GM19324 (cell line): ENCODE results near the gene APOBEC4.
"Not testable (repeated sequence)": the region's sequence is repeated elsewhere in the genome, so short reads cannot be mapped to it uniquely, and the experiment has no call there.

Experiments
- ATAC-seq: cut with Tn5 transposase; IDR thresholded peaks from one replicate; pipeline ENCODE4 v1.9.1; 2021; ENCODE audit warnings: mild to moderate bottlenecking, moderate library complexity; ENCODE audit not compliant: unreplicated experiment, low FRiP score

Gene APOBEC4

GRCh38 chr1:183635606-183636333 lies 17.3 kb downstream of the APOBEC4 start, which contains the start of gene ARPC5:
Gene ARPC5 (minus strand): TSS chr1:183635783. CDS start chr1:183635659, 124 bp downstream.
- peak; percentile 95 for ATAC-seq

- ATAC-seq = peak; percentile 16
These were observed 18.0 kb downstream of the APOBEC4 start for GRCh38 chr1:183635099-183635605.

DNA sequence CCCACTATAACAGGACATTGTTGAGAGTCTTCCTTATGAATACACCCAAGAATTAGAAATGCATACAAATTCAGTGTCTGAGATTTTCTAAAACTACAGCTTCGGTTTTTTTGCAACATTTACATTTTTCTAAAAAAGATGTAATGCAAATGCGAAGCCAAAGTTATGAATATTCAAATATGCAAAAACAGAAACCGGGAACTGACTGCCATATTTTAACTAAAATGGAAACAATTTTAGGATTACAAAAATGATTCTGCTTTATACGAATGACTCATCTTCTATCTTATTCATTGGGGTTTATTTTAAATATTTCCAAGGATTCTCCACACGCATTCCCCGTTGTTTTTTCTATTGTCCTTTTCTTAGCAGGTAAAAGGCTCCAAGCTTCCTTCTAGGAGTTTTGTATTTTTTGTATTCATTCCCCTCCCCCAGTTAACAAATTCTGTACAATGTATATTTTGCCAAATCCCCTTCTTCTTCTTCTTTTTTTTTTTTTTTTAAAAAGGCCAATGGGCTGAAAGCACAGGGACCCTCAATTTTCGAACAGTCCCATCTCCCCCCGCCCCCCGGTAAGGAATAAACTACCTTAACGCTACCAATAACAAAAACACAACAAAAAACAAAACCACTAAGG lies 18.6 kb downstream of the APOBEC4 start:
- no peak for ATAC-seq

GRCh38 chr1:183633676-183634343 lies 19.3 kb downstream of the APOBEC4 start:
- ATAC-seq = no peak

DNA sequence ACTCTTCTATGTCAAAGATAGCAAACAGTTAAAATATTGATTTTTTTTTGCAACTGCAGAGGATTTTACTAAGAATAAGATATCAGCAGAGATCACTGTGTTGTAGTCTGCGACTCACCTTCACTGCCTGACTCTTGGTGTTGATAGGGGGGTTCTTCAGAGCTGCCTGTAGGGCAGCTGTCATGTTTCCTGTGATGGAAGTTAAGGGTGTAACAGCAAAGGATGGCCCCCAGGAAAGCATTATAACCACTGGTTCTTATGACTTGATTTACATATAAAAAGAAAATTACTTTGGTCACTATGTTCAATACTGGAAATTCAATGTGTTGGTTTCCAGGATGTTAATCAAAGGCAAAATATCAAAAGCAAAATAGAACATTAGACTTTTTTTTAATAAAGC lies 20.2 kb downstream of the APOBEC4 start:
- ATAC-seq = no peak

GRCh38 chr1:183632114-183632513 lies 21.0 kb downstream of the APOBEC4 start:
- ATAC-seq = no peak

- no peak for ATAC-seq
These were observed 22.4 kb downstream of the APOBEC4 start for GRCh38 chr1:183630748-183631147.

DNA sequence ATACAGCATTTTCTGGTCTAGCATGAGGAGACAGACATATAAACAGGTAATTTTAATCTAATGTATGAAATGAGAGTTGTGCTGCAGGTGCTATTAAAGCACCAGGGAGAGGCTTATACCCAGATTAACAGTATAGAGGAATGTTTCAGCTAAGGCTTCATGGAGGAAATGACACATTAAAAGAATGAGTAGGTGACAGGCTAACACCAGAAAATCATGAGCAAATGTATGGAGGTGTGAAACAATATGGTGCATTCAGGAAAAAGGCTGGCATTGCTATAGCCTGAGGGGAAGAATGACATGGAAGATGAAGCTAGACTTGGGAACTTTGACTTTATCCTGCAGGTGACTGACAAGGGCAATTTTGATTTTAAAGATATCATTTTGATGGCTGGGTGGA lies 24.6 kb downstream of the APOBEC4 start:
- ATAC-seq = no peak

GRCh38 chr1:183626236-183626635 lies 26.9 kb downstream of the APOBEC4 start:
- not testable (repeated sequence) for ATAC-seq

DNA sequence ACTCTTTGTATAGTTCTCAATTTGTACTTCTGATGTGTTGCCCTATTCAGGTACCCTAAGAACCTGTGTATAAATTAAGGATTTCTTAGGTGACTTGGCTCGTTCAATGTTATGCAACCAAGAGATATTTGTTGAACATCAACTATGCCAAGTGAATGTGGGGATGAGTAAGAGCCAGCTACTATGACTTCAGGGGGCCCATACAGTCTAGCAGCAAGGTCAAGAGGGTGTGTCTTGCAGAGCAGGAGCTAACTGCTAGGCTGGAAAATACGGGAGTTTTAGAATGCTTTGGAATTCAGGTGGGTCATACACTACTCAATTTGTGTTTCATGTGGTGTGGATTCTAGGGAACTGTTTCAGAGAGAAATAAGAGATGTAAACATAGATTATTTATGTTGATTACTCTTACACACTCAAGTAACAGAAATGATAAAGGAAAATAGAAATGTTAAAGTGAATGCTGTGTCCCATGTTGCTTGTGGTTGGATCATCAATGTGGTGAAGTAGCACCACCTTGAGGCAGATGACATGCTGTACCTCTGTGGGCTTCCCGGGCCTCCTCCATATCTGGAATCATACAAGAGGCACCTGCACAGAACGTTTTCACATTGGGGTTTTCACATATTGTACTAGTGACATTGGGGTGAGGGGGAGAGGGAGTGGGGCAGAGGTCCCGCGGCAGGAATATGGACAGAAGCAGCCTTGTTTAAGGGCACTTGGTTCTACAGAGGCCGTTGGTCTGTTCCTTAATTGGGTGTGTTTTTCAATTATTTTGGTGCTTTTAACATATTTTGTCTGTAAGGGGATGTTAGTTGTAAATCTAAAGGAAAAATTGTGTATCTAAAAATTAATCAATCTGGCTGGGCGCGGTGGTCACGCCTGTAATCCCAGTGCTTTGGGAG lies 30.0 kb downstream of the APOBEC4 start:
- ATAC-seq = peak; percentile 80

DNA sequence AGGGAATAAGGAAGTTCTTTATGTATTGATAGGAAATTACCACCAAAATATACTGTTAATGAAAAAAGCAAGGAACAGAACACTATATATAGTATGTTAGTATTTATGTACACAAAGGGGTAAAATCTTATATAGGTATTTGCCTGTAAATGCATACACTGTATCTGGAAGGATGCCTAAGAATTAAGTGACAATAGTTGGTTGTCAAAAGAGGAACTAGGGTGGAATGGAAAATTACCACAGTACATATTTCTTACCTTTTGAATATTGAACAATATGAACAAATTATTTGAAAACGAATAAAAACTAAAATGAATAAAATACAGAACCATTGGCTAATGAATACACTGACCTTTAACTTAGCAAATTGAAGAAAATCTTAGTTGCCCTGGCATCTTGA lies 31.1 kb downstream of the APOBEC4 start:
- no peak for ATAC-seq

DNA sequence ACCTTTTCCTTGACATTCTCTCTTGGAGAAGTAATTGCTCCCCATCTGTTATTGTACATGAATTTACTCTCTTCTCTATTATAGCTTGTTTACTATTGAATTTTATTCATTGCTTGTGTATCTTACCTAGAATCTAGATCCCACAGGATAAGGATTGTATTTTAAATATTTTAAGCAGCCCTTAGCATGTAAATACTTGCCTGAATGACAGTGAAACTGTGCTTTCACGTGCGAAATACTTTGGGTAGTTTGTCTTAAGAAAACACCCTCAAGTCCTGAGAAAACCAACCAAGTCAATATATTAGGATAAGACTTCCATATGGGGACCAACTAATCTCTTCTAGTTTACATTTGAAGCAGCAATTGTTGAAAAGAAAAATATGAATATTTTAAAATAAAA lies 32.8 kb downstream of the APOBEC4 start:
- no peak for ATAC-seq

DNA sequence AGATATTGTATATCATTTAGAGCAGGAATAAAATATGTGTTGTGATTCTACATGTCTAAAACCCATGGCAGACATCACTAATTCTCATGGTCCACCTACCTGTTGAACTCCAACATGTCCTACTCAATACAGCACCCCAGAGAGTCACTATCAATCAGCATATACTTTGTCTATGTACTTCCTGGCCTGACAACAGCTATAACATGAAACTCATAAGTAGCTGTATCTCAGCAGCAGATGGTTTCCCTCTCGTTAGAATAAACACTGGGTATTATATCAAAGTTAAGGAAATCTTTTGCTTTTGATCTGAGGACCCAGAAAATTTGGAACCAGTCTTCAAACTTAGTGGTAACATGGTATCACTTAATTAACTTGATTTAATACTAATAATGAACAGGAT lies 33.3 kb downstream of the APOBEC4 start:
- no peak for ATAC-seq

- ATAC-seq = not testable (repeated sequence)
These were observed 34.9 kb downstream of the APOBEC4 start for GRCh38 chr1:183618202-183618601.

GRCh38 chr1:183612975-183613374 lies 40.1 kb downstream of the APOBEC4 start:
- ATAC-seq = not testable (repeated sequence)

DNA sequence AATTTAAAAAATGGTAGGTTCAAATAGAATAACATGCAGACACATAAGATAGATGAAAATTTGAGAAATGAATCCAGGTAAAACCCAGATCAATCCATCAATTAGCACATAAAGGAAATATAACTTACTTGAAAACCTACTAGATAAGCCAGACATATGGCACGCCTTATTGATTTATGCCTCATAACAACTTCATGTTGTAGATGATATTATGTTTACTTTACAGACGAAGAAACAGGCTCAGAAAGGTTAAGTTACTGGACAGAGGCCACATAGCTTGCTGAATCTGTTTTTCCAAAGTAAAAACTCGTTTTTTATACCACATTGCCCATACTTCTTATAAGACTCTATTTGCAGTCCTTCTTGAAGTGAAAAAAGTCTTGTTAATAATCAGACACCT lies 40.7 kb downstream of the APOBEC4 start:
- no peak for ATAC-seq

DNA sequence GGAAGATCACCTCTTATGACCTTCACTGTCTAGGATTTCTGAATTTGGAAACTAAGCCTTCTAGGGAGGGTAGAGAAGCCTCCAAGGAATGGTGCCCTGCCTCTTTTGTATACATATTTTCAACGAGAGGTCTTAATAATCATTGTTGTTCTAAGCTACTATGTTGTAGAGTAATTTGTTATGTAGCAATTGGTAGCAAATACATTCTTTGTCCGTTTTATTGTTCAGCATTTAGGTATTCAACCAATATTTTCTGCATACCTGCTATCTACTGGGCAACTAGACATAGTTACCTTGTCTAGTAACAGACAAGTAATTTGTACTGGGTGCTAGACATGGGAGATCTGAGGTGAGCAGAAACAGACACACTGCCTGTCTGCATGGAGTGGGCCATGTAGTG lies 42.1 kb downstream of the APOBEC4 start:
- no peak for ATAC-seq

DNA sequence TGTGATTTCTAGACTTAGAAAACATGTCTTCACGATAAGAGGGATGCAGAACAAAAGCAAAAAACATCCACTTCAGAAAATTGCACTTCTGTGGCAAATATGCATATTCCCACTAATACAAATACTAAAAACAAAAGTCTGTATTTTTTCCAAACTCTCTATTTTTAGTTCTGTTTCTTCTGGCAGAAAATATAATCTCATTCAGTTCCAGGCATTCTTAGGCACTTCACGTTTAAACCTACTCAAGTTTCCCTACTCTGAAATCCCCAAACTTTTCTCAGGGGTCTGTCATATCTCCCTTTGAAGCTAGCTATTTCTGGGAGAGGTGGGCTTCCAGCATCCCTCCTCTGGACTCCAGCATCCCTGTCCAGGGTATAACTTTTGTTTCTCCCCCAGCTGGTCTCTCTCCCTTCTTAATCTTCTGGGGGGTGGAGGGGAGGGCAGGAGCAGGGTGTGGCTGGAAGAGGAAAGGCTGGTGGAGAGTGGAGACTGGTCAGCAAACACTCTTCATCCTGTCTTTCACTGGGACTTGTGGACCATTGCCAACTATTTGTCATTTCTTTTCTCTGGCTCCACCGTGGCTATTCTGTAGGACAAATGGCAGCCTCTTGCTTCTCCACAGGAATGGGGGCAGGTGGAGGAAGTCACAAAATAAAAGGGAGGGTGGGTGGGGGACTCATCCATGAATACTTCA lies 43.2 kb downstream of the APOBEC4 start:
- ATAC-seq = no peak

GRCh38 chr1:183609313-183609712 lies 43.8 kb downstream of the APOBEC4 start:
- ATAC-seq = peak; percentile 49
